ENCODE data around the gene CDC37.
"Not testable (repeated sequence)": the region's sequence is repeated elsewhere in the genome, so short reads cannot be mapped to it uniquely, and the experiment has no call there.

CDC37 gene

DNA sequence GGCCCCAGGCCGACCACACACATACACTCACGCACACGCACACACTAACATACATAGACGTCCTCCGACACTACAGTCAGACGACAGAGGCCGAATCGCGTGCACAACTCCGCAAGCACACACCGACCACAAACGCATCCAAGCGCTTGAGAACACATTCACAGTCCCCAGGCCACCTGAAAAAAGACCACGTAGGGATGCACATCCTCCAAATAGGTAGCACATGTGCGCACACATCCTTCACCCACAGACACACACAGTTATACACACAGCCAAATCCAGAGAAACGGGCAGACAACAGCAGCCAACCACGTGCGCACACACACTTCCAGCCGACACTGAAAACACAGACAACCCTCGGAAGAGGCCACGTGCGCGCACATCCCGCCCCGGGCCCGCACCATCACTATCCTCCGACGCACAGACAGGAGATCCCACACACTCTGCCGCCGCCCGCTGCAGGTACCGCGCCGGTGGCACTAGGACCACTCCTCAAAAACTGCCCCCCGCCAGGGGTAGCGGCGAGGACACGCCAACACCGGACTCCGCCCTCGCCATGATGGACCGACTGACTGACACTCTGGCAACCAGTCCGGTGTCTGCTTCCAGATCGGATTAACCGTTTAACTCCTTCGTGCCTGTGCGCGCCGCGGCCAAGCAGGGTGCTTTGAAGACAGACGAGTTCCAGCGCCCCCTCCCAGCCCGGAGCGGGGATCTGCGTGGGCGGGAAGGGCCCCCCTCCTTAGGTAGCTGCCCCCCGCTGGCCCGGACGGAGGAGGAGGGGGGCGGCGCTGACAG lies 16.5 kb upstream of the CDC37 start:
- DNase-seq, result no peak

DNA sequence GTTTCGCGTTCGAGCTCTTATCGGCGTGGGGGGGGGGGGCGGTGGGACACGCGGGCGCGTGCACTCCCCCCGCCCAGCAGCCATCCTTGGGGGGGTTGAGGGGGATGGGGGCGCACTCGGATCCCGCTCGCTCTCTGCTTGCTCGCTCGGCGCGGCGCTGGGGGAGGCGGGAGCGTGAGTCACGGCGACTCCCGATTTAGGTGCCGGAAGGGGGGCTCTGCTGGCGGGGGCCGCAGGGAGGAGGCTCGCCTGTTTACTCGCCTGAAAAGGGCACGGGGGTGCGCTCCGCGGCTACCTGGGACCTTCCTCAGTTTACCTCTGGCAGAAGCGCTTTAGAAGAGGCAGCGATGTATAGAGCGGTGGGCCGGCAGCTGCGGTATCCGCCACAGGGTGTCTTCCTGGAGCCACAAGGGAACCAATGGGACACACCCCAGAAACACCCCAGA lies 15.9 kb upstream of the CDC37 start:
- DNase-seq, result peak in 1 of 4 experiments; percentile 22

- DNase-seq, result no peak
Measured at GRCh38 chr19:10418485-10419199, 15.3 kb upstream of the CDC37 start.

GRCh38 chr19:10418235-10418484 lies 14.8 kb upstream of the CDC37 start:
- DNase-seq, result no peak

DNA sequence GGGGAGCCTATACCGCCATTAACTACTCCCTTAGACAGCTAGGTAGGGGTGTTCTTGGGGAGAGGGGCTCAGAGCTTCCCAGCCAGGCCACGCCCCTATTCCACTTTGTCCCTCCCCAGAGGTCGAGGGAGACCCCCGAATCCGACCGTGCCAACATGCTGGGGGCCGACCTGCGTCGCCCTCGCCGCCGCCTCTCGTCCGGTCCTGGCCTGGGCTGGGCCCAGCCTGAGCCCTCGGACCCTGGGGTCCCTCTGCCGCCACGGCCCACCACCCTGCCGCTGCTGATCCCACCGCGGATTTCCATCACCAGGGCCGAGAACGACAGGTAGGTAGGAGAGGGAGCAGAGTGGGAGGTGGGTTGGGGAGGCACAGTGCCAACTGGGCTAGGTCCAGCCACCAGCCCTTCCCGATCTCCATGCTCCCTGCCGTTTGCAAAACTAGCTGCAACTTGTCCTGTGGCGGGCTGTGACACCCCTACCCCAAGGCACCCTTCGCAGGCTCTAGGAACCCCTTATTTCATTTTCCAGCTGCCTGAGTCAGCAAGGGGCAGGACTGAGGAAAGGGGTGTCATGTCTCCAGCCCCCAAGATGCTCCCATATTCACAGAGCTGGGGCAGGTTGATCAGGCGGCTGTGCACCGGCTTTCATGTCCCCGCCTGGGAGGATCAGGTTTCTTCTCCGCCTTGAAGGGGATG lies 14.3 kb upstream of the CDC37 start:
- DNase-seq, result no peak

DNA sequence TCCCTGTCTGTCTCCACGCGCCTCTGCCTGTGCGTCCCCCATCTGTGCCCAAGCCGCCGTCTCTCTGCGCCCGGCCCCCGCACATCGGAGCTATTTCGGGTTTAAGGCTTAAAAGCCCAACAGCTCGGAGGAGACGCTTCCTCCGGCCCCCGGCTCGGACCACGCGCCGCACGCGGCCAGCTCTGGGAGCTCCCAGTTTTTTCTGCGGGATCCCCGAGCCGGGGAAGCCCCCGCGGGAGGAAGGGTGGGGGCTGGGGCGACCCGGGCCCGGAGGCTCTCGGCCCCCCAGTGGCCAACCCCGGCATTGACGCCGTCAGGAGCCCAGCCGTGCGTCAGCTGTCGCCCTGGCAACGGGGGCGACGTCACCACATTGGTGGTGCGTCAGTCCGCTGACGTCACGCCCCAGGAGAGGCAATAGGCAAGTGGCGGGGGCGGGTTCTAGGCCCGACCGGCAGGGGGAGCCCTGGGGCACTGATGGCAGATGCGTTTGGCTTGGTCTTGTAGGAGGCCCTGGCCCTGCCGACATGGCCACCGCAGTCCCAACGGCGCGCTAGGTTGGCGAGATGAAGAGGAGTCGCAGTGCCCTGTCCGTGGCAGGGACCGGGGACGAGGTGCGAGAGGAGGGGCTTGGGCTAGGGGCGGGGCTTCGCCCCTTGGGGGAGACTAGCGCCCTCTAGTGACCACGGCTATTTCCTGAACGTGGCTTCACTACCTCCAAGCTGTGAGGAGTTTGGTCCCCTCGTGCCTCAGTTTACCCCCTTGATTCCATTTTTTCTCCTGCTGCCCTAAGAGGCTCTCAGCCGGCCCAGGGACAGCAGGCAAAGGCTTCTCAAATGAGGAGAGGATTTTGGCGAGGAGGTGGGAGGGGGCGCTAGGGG lies 13.3 kb upstream of the CDC37 start:
- DNase-seq, result peak; percentile 87 to 90 (median 88)

DNA sequence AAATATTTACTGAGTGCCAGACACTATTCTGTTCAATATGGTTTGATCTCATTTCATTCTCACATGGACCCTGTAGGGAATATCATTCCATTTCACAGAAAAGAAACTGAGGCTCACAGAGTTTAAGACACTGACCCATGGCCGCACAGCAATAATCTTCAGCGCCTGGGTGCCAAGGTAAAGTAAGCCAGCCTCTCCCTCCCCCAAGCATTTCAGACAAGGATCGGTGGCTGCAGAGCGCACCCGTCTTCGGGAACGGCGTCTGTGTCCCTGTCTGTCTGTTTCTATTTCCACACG lies 12.7 kb upstream of the CDC37 start:
- DNase-seq, result no peak

DNA sequence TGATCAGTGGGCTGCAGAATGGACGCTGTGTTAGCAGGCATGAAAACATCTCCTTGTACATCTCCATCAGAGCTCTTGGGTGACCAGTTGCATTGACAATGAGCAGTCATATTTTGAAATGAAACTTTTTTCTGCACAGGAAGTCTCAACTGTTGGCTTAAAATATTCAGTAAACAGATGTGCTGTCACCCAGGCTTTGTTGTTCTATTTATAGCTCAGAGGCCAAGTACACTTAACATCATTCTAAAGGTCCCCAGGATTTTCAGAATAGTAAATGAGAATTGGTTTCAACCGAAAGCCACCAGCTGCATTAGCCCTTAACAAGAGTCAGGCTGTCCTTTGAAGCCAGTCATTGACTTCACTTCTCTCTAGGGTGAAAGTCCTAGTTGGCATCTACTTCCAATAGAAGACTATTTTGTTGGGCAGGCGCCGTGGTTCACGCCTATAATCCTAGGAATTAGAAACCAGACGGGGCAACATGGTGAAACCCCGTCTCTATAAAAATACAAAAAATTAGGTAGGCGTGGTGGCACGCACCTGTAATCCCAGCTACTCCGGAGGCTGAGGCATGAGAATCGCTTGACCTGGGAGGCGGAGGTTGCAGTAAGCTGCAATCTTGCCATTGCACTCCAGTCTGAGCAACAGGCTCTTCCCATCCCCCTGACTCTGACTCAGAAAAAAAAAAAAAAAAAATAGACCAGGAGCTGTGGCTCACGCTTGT lies 9.1 kb upstream of the CDC37 start:
- no peak for DNase-seq

DNA sequence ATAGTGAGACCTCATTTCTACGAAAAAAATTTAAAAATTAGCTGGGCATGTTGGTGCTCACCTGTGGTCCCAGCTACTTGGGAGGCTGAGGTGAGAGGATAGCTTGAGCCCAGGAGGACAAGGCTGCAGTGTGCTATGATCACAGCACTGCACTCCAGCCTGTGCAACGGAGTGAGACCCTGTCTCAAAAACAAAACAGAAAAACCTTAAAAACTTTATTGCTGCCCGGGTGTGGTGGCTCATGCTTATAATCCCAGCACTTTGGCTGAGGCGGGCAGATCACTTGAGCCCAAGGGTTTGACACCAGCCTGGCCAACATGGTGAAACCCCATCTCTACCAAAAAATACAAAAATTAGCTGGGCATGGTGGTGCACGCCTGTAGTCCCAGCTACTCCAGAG lies 7.9 kb upstream of the CDC37 start:
- DNase-seq, result not testable (repeated sequence)

DNA sequence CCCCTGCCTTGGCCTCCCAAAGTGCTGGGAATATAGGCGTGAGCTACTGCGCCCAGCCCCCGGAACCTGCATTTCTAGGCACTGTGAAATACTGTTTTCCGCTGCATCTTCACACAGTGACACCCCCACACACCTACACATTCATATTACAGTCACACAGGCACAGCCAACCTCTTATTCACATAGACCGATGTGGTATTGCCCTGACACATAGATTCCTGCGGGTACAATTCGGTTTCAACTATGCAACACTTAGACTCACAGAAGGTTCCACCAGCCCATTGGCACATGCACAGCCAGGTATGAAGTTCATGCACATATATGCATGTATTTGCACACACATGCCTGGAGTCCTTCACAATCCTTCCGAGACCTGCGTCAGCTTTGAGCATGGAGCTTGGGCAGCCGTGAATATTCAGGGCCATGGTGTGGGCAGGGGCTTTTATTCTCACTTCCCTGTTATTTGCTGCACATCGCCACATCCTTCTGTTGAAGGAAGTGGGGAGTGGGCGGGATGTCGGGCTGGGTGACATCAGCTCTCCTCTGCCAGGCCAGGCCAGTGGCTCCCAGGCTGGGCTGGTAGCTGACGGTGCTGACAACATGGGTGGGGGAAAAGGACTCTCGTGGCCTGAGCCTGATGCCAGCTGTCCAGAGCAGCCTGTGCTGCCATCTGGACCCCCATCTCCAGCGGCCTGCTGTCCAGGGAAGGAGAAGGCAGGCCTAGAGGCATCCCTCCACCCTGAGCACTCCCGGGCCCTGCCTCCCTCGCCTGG lies 5.4 kb upstream of the CDC37 start:
- DNase-seq, result peak in 1 of 4 experiments; percentile 39

- no peak for DNase-seq
Measured at GRCh38 chr19:10407096-10407495, 3.8 kb upstream of the CDC37 start.

- DNase-seq, result no peak
Measured at GRCh38 chr19:10406191-10406590, 2.8 kb upstream of the CDC37 start.

- DNase-seq, result peak in 1 of 4 experiments; percentile 19
Measured at GRCh38 chr19:10404888-10405820, 1.8 kb upstream of the CDC37 start.

DNA sequence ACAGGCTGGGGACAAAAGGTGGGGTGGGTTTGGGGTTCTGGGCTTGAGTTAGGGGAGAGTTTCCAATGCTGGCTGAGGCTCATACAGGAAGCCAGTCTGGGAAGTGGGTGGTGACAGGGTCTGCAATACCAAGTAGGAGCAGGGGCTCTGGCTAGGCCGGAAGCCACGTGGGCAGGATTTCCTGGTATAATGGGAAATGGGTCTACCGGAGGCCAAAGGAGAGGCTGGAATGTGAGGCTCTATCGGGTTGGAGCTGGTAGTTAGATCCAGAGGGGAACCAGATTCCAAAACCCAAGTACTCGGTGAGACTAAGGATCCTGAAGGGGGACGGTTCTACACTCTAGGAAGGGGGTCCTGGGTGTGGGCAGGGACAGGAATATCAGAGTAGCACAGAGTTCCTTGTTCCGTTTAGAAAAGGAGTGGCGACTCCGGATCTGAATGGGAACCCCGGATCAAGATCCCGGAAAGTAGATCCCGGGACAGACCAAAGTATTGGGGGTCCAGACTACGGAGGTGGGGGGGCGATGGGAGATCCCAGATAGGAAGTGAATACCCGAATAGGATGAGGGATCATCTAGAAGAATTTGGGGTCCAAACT lies 802 bp downstream of the CDC37 start:
- DNase-seq, result no peak

- DNase-seq, result no peak
Measured at GRCh38 chr19:10399878-10400277, 3.5 kb downstream of the CDC37 start.

GRCh38 chr19:10399340-10399739 lies 4.0 kb downstream of the CDC37 start:
- not testable (repeated sequence) for DNase-seq

GRCh38 chr19:10398819-10399218 lies 4.5 kb downstream of the CDC37 start:
- DNase-seq, result no peak

DNA sequence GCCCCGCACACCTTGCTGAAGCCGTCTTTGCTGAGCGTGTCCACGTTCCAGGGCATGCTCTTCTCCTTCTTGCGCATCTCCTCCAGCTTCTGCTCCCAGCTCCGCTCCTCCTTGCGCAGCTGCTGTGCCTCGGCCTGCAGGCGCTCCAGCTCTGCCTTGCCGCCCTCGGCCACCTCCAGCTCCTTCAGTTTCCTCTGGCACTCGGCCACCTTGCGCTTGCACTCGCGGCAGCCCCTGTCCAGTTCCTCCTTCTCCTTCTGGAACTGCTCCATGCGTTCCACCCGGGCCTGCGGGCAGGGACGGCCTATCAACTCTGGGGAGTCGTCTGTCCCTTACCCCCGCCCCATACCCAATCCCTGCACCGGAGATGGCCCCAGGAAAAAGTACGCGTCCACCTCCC lies 7.4 kb downstream of the CDC37 start:
- no peak for DNase-seq

DNA sequence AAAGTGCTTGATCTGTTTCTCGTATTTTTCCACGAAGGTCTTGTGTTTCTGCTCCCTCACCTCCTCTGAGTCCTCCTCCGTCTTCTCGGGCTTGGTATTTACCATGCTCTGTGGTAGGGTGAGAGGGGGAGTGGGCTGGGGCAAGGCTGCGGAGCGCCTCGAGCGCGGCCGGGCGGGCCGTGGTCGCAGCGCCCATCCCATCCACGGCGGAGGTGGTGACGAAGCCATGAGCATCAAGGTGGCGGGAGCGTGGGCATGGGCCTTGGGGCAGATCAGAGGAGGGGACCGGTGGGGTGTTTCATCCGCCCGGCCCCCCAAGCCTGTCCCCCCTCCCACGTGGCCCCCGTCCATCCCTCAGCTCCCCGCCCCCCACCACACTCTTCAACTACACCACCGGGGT lies 7.9 kb downstream of the CDC37 start:
- no peak for DNase-seq

DNA sequence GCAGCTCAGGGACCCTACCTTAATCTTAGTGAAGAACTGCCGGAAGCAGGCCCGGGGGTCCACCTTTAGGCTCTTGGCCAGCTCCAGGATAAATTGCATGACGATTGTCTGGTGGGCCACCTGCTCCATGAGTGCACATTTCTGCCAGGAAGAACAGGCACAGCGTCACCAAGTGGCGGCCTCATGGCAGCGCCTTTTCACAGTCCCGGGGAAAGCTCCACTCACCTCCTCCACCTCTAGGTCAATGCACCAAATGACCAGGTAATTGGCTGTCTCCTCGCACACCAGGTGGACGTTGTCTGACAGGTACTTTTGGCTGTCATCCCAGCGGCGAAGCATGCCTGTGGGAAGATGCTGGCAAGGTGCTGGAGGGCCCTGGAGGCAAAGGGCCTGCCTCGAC lies 8.3 kb downstream of the CDC37 start:
- DNase-seq, result no peak

Measured in activated naive CD4-positive, alpha-beta T cell (primary cell).